ENCODE measurements around the gene NOTCH4. TPM values are rescaled to one million over a fixed set of nuclear protein-coding genes. Genes with fewer than 3 reads are reported as not detected.
A peak's percentile ranks its signal among the peaks of the same experiment; 100 is the strongest.

NOTCH4 gene
- total and polyA plus RNA-seq, 9 of the 15 experiments (the other 6 are each of a cell fraction or from before 2014, with no cell fraction given) = 0.24 to 4.3 (median 1.7) TPM

- BruUV-seq (replicated peaks) = no TSS peak
- Histone ChIP-seq H3K9me1 (ENCODE audit: control insufficient read depth, insufficient read depth, low read length) (no peaks in the 10 kb centered on the region), H3K4me3 (peak overlapping the region; percentile 79), H4K20me1 (replicated peaks; ENCODE audit: control insufficient read depth, insufficient read depth, low read length) (no peaks in the 10 kb centered on the region), H3K9ac (ENCODE audit: insufficient read depth in 1 of 2, low read depth in 2 of 2, low read length in 2 of 2) (peak overlapping the region; percentile 85 to 93), H3K27me3 (ENCODE audit: control insufficient read depth in 2 of 2, insufficient read depth in 2 of 2, low read length in 2 of 2) (no peaks in the 10 kb centered on the region), H3K79me2 (ENCODE audit: control insufficient read depth, insufficient read depth, low read length) (peaks cover 64% of the 10 kb centered on the region), H2AFZ (ENCODE audit: low read depth, low read length) (peak overlapping the region; percentile 27), H3K36me3 (ENCODE audit: control insufficient read depth, insufficient read depth, low read length) (peaks cover 29% of the 10 kb centered on the region; the same call in 2 of the 3 replicates), H3K4me1 (replicated peaks in 1 of 2; ENCODE audit: control insufficient read depth in 2 of 2, insufficient read depth in 2 of 2, low read length in 2 of 2) (peaks cover 73 to 74% of the 10 kb centered on the region in 2 experiments), H3K4me2 (ENCODE audit: insufficient read depth, low read length) (peak overlapping the region; percentile 96), H3K27ac (ENCODE audit: extremely low read depth, low read depth, low read length) (peak overlapping the region; percentile 93), H3K9me3 (replicated peaks; ENCODE audit: control insufficient read depth, insufficient read depth, low read depth, low read length) (no peaks in the 10 kb centered on the region)
- FAIRE-seq = no peak
- CTCF ChIA-PET (ENCODE audit: low intra/inter-chr PET ratio) = no interaction called here
- in situ Hi-C loops (cut with MboI) = no loop called here
- ATAC-seq = no peak
- peak in 1 of 4 experiments; percentile 28 for DNase-seq (ENCODE audit: extremely low read depth in 1 of 4, low spot score in 3 of 4)
- 55% methylated on average over 8 of the region's 8 CpGs for WGBS (ENCODE audit: insufficient coverage, low coverage, missing lambda C conversion rate)
- POLR2A ChIA-PET = interaction anchor here (0.9 to 2.5 kb wide), 8 partner anchors 9 to 781 kb away, joined by 3 to 10 read pairs (median 6); partner anchors contain the start of gene FKBPL
- intact Hi-C loops (cut with micrococcal nuclease) = loop anchor here (10.0 kb wide), 1 partner anchor 286 kb away; the partner anchor contains the start of gene ZBTB12
- TF ChIP-seq GATAD2A (IDR thresholded peaks at IDR 0.05) (peak; percentile 65; the same call in 1 of the 2 replicates), DNMT1 (IDR thresholded peaks at IDR 0.05) (no peak), KAT7 (CRISPR knock-in tag; IDR thresholded peaks at IDR 0.05; ENCODE audit: borderline replicate concordance) (peak; percentile 89), TCF7 (IDR thresholded peaks at IDR 0.05; ENCODE audit: borderline replicate concordance) (no peak), CREM (IDR thresholded peaks at IDR 0.05; ENCODE audit: low read depth) (no peak), SFPQ (IDR thresholded peaks at IDR 0.05; ENCODE audit: low read depth, low read length) (no peak), PURB (CRISPR knock-in tag; IDR thresholded peaks at IDR 0.05; ENCODE audit: low read depth) (no peak), RERE (CRISPR knock-in tag; IDR thresholded peaks at IDR 0.05; ENCODE audit: borderline replicate concordance) (0 out of 2 replicates have a peak, but pooled peaks have one; percentile 86), CEBPG (CRISPR knock-in tag; IDR thresholded peaks at IDR 0.05) (0 out of 2 replicates have a peak, but pooled peaks have one; percentile 25), CEBPG (tag; conservative IDR thresholded peaks at IDR 0.05 in 1 of 2, IDR thresholded peaks at IDR 0.05 in 1 of 2) (no peak), SAP30 (IDR thresholded peaks at IDR 0.05; ENCODE audit: borderline replicate concordance, insufficient read depth, low read depth, low read length, poor library complexity, severe bottlenecking) (peak; percentile 9)
Measured at GRCh38 chr6:32190911-32191677, 32.8 kb downstream of the NOTCH4 start.

Data from K562 (cell line).